Epithelial cell of proximal tubule (primary cell): ENCODE data around the gene KIAA1549. TPM values are rescaled to one million over a fixed set of nuclear protein-coding genes. Genes with fewer than 3 reads are reported as not detected.

ENCODE experiments used
- DNase-seq: peaks from one replicate; pipeline ENCODE4 v3.0.0-alpha.2; 2011; ENCODE audit warnings: low read depth
- H3K4me3 ChIP-seq: 2 replicates; pipeline ENCODE4 v1.5.1; 2011; ENCODE audit warnings: low read depth, mild to moderate bottlenecking, low read length
- total RNA-seq: library from RNA; depleted of rRNA; stranded (reverse); fragments of >200 nt; gene quantifications from 2 replicates; pipeline ENCODE4 v1.2.3, GENCODE V29; 2015
- TF ChIP-seq, protein P1 (sequence below): conservative IDR thresholded peaks from 2 replicates; pipeline ENCODE4 v1.5.1; 2012; ENCODE audit warnings: low read depth, mild to moderate bottlenecking, low read length

Gene KIAA1549
- total RNA-seq, 1 donor from 2014 or later, result 1.8 TPM

DNA sequence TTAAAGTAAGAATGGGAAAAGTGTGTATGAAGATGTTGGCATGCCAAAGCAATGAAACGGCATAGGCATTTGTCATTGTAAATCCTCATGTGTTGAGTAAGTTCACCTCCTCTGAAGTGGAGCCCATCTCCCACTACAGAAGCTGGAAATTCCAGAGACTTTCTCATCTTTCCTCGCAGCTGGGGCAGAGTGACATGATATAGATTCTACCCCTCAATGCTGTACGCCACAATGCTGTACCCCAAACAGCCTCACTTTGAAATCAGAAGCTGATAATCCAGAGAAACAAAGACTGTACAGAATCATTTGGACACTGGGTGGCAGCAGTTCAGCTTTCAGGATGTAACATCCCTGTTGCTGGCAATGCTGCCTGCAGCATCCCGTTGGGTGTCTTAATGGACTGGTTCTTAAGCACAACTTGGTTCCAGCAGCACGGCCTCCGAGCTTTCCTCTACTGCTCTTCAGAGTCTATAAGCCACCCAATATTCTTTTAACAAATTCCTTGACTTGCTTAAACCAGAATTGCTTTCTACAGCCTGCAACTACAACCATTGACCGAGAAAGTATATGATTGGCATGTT, 35.8 kb upstream of the KIAA1549 start:
- DNase-seq, result no peak
- TF ChIP-seq, protein P1, sequence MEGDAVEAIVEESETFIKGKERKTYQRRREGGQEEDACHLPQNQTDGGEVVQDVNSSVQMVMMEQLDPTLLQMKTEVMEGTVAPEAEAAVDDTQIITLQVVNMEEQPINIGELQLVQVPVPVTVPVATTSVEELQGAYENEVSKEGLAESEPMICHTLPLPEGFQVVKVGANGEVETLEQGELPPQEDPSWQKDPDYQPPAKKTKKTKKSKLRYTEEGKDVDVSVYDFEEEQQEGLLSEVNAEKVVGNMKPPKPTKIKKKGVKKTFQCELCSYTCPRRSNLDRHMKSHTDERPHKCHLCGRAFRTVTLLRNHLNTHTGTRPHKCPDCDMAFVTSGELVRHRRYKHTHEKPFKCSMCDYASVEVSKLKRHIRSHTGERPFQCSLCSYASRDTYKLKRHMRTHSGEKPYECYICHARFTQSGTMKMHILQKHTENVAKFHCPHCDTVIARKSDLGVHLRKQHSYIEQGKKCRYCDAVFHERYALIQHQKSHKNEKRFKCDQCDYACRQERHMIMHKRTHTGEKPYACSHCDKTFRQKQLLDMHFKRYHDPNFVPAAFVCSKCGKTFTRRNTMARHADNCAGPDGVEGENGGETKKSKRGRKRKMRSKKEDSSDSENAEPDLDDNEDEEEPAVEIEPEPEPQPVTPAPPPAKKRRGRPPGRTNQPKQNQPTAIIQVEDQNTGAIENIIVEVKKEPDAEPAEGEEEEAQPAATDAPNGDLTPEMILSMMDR, result peak; percentile 78
- no peak overlapping the region for H3K4me3 ChIP-seq

DNA sequence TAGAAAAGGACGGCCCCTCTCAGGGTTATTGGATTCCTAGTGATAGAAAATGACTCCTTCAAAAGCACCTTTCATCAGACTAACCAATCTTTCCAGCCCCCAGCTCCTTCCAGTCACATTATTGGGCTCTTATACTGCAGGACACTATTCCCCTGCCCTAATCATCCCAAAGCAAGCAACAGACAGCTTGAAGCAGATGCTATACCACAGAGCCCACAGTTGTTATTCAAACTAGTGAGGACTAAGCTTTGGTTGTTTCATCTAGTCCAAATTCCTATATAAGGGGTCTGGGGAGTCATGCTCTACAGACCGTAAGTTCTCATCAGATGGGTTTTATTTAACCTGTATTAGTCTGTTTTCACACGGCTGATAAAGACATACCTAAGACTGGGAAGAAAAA, 30.2 kb upstream of the KIAA1549 start:
- TF ChIP-seq, protein P1, result no peak
- no peak overlapping the region for H3K4me3 ChIP-seq
- no peak for DNase-seq

DNA sequence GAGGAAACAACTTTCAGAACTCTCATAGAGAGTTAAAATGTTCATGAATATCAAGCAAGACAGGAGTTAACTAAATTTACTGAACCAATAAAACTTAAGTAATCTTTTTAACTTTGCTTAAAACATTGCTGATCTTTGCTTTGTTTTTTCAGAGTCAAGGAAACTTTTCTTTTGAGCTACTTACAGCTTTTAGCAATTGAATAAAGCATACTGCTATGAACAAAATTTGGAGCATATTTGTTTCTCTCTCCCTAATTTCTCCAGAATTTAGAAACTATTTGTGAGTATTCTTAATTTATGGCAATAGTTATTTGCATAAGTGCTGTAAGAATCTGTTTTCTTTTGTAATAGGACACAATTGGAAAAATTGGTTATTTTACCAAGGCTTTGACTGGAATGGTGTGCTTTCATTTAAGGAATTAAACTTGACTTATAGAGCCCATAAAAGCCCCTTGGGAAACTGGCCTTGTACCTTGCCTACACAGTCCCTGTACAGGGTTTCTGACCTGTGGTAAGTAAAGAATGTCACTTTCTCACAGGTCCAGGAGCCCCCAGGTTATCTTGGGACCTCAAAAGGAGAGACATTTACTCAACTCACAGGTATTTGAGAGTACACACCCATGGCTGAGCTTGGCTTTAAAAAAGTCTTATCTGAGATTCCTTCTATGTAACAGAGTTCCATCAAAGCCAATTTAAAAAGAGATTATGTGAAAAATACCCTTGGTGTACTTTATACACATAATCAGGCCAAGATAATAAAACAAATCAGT, 23.3 kb upstream of the KIAA1549 start:
- H3K4me3 ChIP-seq, result no peak overlapping the region
- no peak for DNase-seq
- TF ChIP-seq, protein P1, result no peak

DNA sequence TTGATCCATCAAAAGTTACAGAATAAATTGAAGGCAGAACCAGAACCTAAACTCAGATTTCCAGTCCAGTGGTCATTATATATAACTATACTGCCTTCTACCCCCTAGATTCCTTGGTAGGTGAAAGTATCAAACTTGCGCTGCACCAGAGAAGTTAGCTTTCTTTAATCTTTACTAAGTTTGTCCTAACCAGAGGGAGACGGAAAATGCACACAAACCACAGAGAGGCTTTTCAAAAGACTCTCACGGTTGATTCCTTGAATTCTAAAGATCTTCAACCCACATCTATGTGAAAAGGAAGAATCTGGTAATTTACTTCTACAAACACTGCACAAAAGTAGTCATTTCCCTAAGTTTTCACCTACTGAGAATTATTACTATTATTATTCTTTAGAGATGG, 18.2 kb upstream of the KIAA1549 start:
- TF ChIP-seq, protein P1, result no peak
- no peak for DNase-seq

DNA sequence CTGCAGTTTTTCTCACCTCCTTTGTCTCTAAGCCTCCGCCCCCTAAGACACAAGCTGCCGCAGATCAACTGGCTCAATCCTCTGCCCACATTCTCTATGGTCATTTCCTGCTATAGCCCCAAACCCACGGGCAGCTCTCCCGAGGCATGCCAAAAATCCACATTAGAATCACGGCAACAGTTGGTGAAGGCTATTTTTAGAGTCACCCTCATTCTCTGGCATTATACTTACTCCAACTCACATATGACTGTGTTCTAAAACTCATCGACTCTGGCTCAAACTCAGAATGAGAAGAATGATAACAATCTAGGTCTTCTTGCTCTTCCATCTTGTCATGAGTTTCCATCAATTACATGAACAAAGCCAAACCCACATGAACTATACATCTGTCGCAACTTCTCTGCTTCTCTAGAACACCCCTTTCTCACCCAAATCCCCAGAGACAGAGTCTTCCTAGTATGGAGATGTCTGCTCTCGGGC, 10.9 kb upstream of the KIAA1549 start:
- H3K4me3 ChIP-seq, result no peak overlapping the region
- DNase-seq, result no peak
- TF ChIP-seq, protein P1, result no peak

More for the DNA sequence above, 18.2 kb upstream of the KIAA1549 start:
- H3K4me3 ChIP-seq, result no peak overlapping the region

DNA sequence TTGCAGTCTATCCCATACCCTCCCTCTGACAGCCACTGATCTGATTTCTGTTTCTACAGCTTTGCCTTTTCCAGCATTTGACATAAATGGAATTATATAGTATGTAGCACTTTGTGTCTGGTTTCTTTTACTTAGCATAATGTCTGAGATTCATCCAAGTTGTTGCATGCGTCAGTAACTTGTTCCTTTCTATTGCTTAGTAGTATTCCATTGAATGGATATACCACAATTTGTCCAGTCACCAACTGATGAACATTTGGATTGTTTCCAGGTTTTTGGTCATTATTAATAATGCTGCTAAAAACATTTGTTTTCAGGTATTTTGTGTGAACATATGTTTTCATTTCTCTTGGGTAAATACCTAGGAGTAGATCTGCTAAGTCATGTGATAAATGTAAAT, 6.5 kb upstream of the KIAA1549 start:
- TF ChIP-seq, protein P1, result no peak
- no peak overlapping the region for H3K4me3 ChIP-seq
- no peak for DNase-seq

DNA sequence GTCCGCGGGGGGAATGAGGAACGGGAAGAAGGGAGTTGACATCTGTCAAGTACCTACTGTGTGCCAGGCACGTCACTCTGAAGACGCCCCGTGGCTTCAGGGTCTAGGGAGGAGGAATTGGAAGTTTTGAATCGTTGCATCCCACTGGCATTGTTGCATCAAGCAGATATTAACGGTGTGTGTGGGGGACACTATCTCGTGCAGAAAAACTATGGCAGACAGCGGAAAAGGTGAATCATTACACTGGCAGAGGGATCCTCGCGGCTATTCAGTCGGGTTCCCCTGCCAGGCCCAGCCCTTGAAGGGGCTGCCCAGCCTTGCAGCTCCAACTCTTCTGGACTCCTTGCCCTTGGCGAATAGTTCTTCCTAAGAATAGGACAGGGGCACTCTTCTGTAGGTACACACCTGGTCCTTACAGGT, 1.0 kb upstream of the KIAA1549 start:
- TF ChIP-seq, protein P1, result no peak
- peak overlapping the region; percentile 63 for H3K4me3 ChIP-seq

More for the DNA sequence above, 1.0 kb upstream of the KIAA1549 start:
- no peak for DNase-seq
